K562 (cell line): Measurements from ENCODE around the gene SCMH1. TPM values are rescaled to one million over a fixed set of nuclear protein-coding genes. Genes with fewer than 3 reads are reported as not detected.
A peak's percentile ranks its signal among the peaks of the same experiment; 100 is the strongest.

Experiments used
- ATF2 ChIP-seq: sonication (generic); formaldehyde crosslinking; IDR thresholded peaks from 2 replicates; pipeline ENCODE4 v1.8.1; 2022; ENCODE audit warnings: missing genetic modification reagents
- BHLHE40 ChIP-seq: IDR thresholded peaks from 2 replicates; pipeline ENCODE4 v1.6.1; 2011; ENCODE audit warnings: low read length, improper control_type of control experiment
- MYNN ChIP-seq, 2 experiments: sonication (generic); formaldehyde crosslinking in 1 of 2; IDR thresholded peaks; 2 replicates each; pipeline versions ENCODE4 v1.5.0 to v1.6.1; 2016 to 2020; ENCODE audit warnings: antibody characterized with exemption in 1 of 2, missing genetic modification reagents in 1 of 2
- NEUROD1 ChIP-seq: fragments of 150-350 bp; IDR thresholded peaks from 2 replicates; pipeline ENCODE4 v1.6.1; 2014; ENCODE audit warnings: borderline replicate concordance, low read length, low read depth; ENCODE audit not compliant: partially characterized antibody
- ZC3H4 ChIP-seq: sonication (generic); formaldehyde crosslinking; IDR thresholded peaks from 2 replicates; pipeline ENCODE4 v1.9.0; 2021; ENCODE audit warnings: missing genetic modification reagents, borderline replicate concordance
- ZNF395 ChIP-seq: fragments of 200-800 bp; sonication (Bioruptor generic); IDR thresholded peaks from 2 replicates; pipeline ENCODE4 v1.6.1; 2017; ENCODE audit warnings: missing genetic modification characterization, missing compliant biosample characterization
- polyA plus RNA-seq, 8 experiments: library from polyadenylated mRNA; depleted of rRNA in 4 of 8; stranded (reverse) in 5 of 8; unstranded in 3 of 8; fragments of >200 nt; fragmentation: Nextera tagmentation in 2 of 8; fragmentation: Illumina TruSeq in 1 of 8; extraction: Ambion mirVana in 2 of 8; extraction: Trizol in 1 of 8; gene quantifications; 2 replicates each; pipeline versions ENCODE4 v1.2.1 to v1.2.3, GENCODE V29; 2011 to 2014; ENCODE audit warnings: inconsistent platforms in 1 of 8, missing spikeins in 1 of 8
- total RNA-seq, 7 experiments: library from RNA; depleted of rRNA in 6 of 7; stranded (reverse); fragments of >200 nt in 6 of 7; fragmentation: Illumina TruSeq in 2 of 7; extraction: Trizol in 2 of 7; gene quantifications; 2 replicates each; pipeline versions ENCODE4 v1.2.1 to v1.2.3, GENCODE V29; 2011 to 2021; ENCODE audit warnings: low replicate concordance in 1 of 7
- TF ChIP-seq, protein P1 (sequence below): fragments of 200-600 bp; sonication (generic); IDR thresholded peaks from one replicate; pipeline ENCODE4 v1.6.1; 2012; ENCODE audit warnings: mild to moderate bottlenecking, low read depth, low read length, inconsistent platforms
- TF ChIP-seq, protein P2 (sequence below): sonication (generic); formaldehyde crosslinking; IDR thresholded peaks from 2 replicates; pipeline ENCODE4 v1.9.0; 2022; ENCODE audit warnings: mild to moderate bottlenecking, missing genetic modification reagents
- TF ChIP-seq, protein P3 (sequence below): fragments of 450-650 bp; IDR thresholded peaks from 2 replicates; pipeline ENCODE4 v1.6.1; 2017; ENCODE audit warnings: antibody characterized with exemption

Gene SCMH1
- total and polyA plus RNA-seq, 9 of the 15 experiments (the other 6 are each of a cell fraction or from before 2014, with no cell fraction given): 8.5 to 37.0 (median 26.8) TPM

DNA sequence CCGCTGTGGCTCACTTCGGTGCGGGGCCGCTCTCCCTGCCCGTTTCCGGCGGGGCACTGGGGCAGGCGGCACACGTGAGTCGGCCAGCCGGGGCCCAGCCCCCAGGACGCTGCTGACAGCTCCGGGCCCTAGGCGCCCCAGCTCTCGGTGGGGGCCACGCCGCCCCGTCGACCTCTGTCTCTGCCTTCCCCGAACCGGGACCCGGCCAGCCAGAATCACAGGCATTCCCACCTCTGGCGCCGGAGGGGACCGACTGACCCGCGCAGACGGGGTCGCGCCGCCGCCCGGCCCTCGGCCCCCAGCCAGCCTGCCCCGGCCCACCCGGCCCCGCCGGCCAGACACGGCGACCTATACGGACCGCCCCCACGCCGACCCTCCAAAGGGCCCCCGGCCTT lies 755 bp downstream of the SCMH1 start (continued):
- TF ChIP-seq, protein P1, sequence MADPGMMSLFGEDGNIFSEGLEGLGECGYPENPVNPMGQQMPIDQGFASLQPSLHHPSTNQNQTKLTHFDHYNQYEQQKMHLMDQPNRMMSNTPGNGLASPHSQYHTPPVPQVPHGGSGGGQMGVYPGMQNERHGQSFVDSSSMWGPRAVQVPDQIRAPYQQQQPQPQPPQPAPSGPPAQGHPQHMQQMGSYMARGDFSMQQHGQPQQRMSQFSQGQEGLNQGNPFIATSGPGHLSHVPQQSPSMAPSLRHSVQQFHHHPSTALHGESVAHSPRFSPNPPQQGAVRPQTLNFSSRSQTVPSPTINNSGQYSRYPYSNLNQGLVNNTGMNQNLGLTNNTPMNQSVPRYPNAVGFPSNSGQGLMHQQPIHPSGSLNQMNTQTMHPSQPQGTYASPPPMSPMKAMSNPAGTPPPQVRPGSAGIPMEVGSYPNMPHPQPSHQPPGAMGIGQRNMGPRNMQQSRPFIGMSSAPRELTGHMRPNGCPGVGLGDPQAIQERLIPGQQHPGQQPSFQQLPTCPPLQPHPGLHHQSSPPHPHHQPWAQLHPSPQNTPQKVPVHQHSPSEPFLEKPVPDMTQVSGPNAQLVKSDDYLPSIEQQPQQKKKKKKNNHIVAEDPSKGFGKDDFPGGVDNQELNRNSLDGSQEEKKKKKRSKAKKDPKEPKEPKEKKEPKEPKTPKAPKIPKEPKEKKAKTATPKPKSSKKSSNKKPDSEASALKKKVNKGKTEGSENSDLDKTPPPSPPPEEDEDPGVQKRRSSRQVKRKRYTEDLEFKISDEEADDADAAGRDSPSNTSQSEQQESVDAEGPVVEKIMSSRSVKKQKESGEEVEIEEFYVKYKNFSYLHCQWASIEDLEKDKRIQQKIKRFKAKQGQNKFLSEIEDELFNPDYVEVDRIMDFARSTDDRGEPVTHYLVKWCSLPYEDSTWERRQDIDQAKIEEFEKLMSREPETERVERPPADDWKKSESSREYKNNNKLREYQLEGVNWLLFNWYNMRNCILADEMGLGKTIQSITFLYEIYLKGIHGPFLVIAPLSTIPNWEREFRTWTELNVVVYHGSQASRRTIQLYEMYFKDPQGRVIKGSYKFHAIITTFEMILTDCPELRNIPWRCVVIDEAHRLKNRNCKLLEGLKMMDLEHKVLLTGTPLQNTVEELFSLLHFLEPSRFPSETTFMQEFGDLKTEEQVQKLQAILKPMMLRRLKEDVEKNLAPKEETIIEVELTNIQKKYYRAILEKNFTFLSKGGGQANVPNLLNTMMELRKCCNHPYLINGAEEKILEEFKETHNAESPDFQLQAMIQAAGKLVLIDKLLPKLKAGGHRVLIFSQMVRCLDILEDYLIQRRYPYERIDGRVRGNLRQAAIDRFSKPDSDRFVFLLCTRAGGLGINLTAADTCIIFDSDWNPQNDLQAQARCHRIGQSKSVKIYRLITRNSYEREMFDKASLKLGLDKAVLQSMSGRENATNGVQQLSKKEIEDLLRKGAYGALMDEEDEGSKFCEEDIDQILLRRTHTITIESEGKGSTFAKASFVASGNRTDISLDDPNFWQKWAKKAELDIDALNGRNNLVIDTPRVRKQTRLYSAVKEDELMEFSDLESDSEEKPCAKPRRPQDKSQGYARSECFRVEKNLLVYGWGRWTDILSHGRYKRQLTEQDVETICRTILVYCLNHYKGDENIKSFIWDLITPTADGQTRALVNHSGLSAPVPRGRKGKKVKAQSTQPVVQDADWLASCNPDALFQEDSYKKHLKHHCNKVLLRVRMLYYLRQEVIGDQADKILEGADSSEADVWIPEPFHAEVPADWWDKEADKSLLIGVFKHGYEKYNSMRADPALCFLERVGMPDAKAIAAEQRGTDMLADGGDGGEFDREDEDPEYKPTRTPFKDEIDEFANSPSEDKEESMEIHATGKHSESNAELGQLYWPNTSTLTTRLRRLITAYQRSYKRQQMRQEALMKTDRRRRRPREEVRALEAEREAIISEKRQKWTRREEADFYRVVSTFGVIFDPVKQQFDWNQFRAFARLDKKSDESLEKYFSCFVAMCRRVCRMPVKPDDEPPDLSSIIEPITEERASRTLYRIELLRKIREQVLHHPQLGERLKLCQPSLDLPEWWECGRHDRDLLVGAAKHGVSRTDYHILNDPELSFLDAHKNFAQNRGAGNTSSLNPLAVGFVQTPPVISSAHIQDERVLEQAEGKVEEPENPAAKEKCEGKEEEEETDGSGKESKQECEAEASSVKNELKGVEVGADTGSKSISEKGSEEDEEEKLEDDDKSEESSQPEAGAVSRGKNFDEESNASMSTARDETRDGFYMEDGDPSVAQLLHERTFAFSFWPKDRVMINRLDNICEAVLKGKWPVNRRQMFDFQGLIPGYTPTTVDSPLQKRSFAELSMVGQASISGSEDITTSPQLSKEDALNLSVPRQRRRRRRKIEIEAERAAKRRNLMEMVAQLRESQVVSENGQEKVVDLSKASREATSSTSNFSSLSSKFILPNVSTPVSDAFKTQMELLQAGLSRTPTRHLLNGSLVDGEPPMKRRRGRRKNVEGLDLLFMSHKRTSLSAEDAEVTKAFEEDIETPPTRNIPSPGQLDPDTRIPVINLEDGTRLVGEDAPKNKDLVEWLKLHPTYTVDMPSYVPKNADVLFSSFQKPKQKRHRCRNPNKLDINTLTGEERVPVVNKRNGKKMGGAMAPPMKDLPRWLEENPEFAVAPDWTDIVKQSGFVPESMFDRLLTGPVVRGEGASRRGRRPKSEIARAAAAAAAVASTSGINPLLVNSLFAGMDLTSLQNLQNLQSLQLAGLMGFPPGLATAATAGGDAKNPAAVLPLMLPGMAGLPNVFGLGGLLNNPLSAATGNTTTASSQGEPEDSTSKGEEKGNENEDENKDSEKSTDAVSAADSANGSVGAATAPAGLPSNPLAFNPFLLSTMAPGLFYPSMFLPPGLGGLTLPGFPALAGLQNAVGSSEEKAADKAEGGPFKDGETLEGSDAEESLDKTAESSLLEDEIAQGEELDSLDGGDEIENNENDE: no peak
- 0 out of 2 replicates have a peak, but pooled peaks have one; percentile 12 for TF ChIP-seq ATF2 (CRISPR knock-in tag)
- TF ChIP-seq, protein P2, sequence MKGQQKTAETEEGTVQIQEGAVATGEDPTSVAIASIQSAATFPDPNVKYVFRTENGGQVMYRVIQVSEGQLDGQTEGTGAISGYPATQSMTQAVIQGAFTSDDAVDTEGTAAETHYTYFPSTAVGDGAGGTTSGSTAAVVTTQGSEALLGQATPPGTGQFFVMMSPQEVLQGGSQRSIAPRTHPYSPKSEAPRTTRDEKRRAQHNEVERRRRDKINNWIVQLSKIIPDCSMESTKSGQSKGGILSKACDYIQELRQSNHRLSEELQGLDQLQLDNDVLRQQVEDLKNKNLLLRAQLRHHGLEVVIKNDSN (CRISPR knock-in tag): peak; percentile 62
- TF ChIP-seq ZC3H4 (CRISPR knock-in tag): 0 out of 2 replicates have a peak, but pooled peaks have one; percentile 34
- TF ChIP-seq, protein P3, sequence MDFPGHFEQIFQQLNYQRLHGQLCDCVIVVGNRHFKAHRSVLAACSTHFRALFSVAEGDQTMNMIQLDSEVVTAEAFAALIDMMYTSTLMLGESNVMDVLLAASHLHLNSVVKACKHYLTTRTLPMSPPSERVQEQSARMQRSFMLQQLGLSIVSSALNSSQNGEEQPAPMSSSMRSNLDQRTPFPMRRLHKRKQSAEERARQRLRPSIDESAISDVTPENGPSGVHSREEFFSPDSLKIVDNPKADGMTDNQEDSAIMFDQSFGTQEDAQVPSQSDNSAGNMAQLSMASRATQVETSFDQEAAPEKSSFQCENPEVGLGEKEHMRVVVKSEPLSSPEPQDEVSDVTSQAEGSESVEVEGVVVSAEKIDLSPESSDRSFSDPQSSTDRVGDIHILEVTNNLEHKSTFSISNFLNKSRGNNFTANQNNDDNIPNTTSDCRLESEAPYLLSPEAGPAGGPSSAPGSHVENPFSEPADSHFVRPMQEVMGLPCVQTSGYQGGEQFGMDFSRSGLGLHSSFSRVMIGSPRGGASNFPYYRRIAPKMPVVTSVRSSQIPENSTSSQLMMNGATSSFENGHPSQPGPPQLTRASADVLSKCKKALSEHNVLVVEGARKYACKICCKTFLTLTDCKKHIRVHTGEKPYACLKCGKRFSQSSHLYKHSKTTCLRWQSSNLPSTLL: no peak
- TF ChIP-seq ZNF395 (CRISPR knock-in tag): no peak
- peak; percentile 79 for TF ChIP-seq BHLHE40
- TF ChIP-seq NEUROD1: no peak
- no peak for TF ChIP-seq MYNN (IDR thresholded peaks at IDR 0.05)
- TF ChIP-seq MYNN (CRISPR knock-in tag; IDR thresholded peaks at IDR 0.05): no peak
